ENCODE measurements around the gene HES4. TPM values are rescaled to one million over a fixed set of nuclear protein-coding genes. Genes with fewer than 3 reads are reported as not detected.

The HES4 gene
- total and polyA plus RNA-seq, 2 donors (not counting 3 experiments of a cell fraction or from before 2014, with no cell fraction given), result 30.5 to 37.6 TPM

- dilution Hi-C loops (cut with MboI; ENCODE audit: extremely low pct_ligation_motif_present, low sequenced_read_pairs), result no loop called here
- TF ChIP-seq GATA2 (IDR thresholded peaks at IDR 0.05; ENCODE audit: insufficient read depth, insufficient read length, low read depth, low read length) (peak; percentile 6), EZH2 (IDR thresholded peaks at IDR 0.05; ENCODE audit: borderline replicate concordance, low read depth, low read length, severe bottlenecking) (no peak)
- CTCF ChIA-PET, result interaction anchor here (1.2 to 5.7 kb wide), 4 partner anchors 9 to 287 kb away, joined by 4 to 41 read pairs (median 8); partner anchors contain the start of gene ISG15
These were observed 5.1 kb upstream of the HES4 start for GRCh38 chr1:1004780-1005697.

GRCh38 chr1:1004420-1004779 lies 4.5 kb upstream of the HES4 start:
- ChIA-PET POLR2A (no interaction called here), CTCF (interaction anchor here (1.2 to 5.7 kb wide), 3 partner anchors 10 to 60 kb away, joined by 4 to 41 read pairs (median 12); partner anchors contain the start of gene ISG15)
- H3K9ac ChIP-seq (replicated peaks; ENCODE audit: extremely low read depth, insufficient read depth, low read length), result no peak overlapping the region
- no peaks in the 10 kb centered on the region for H3K9me1 ChIP-seq (replicated peaks; ENCODE audit: control insufficient read depth, extremely low read depth, insufficient read depth, low read length)
- no peaks in the 10 kb centered on the region for H3K36me3 ChIP-seq (ENCODE audit: control insufficient read depth in 2 of 2, extremely low read depth in 1 of 2, insufficient read depth in 2 of 2, low read length in 2 of 2)
- dilution Hi-C loops (cut with MboI; ENCODE audit: extremely low pct_ligation_motif_present, low sequenced_read_pairs), result no loop called here
- peaks cover 0 to 2% of the 10 kb centered on the region in 2 experiments for H3K27me3 ChIP-seq (ENCODE audit: control insufficient read depth in 2 of 2, insufficient read depth in 2 of 2, low read length in 2 of 2)
- no peaks in the 10 kb centered on the region for H4K20me1 ChIP-seq (replicated peaks; ENCODE audit: control insufficient read depth, extremely low read depth, insufficient read depth, low read length)
- intact Hi-C loops (cut with micrococcal nuclease), result no loop called here
- TF ChIP-seq POLR2A (IDR thresholded peaks at IDR 0.05; ENCODE audit: low read depth, low read length), result no peak
- no peak for TF ChIP-seq MYC (IDR thresholded peaks at IDR 0.05; ENCODE audit: low read depth, low read length)
- no peak for TF ChIP-seq CTCF (IDR thresholded peaks at IDR 0.05; ENCODE audit: extremely low read depth in 1 of 2, insufficient read depth in 1 of 2, low read depth in 1 of 2, low read length in 2 of 2)
- TF ChIP-seq FOS (IDR thresholded peaks at IDR 0.05; ENCODE audit: borderline replicate concordance, insufficient read depth, low read length), result no peak
- no peak for TF ChIP-seq JUN (IDR thresholded peaks at IDR 0.05; ENCODE audit: borderline replicate concordance, insufficient read depth, insufficient read length, low read depth)
- no peak for TF ChIP-seq EZH2 (IDR thresholded peaks at IDR 0.05; ENCODE audit: borderline replicate concordance, low read depth, low read length, severe bottlenecking)
- no peak for TF ChIP-seq MAX (IDR thresholded peaks at IDR 0.05; ENCODE audit: insufficient read depth, insufficient read length)
- TF ChIP-seq GATA2 (IDR thresholded peaks at IDR 0.05; ENCODE audit: insufficient read depth, insufficient read length, low read depth, low read length), result no peak
- TF ChIP-seq POLR2AphosphoS5 (IDR thresholded peaks at IDR 0.05; ENCODE audit: insufficient read depth, low read depth, low read length), result no peak
- FAIRE-seq (no peak), DNase-seq (ENCODE audit: low read depth, low spot score) (no peak)
- no peaks in the 10 kb centered on the region for H3K9me3 ChIP-seq (replicated peaks; ENCODE audit: control insufficient read depth, insufficient read depth, low read length)
- no peak overlapping the region for H3K4me3 ChIP-seq (replicated peaks in 1 of 3; ENCODE audit: insufficient read depth in 1 of 3, low read depth in 1 of 3, low read length in 3 of 3)
- no peak overlapping the region for H3K27ac ChIP-seq (ENCODE audit: insufficient read depth, low read depth, low read length)
- peaks cover 16% of the 10 kb centered on the region for H3K4me1 ChIP-seq (ENCODE audit: control insufficient read depth, extremely low read depth, insufficient read depth, low read length)
- H2AFZ ChIP-seq (ENCODE audit: low read depth, low read length), result no peak overlapping the region
- no peak overlapping the region for H3K4me2 ChIP-seq (ENCODE audit: insufficient read depth, low read length)
- H3K79me2 ChIP-seq (ENCODE audit: control insufficient read depth, insufficient read depth, low read length), result no peaks in the 10 kb centered on the region
- no TSS peak for BruUV-seq (replicated peaks)

More at GRCh38 chr1:1004780-1005697, 5.1 kb upstream of the HES4 start:
- POLR2A ChIA-PET, result interaction anchor here (0.6 kb wide), 1 partner anchor 14 kb away, joined by 4 read pairs; no protein-coding TSS in a partner anchor
- FAIRE-seq (peak; percentile 82), DNase-seq (ENCODE audit: low read depth, low spot score) (peak; percentile 77)
- intact Hi-C loops (cut with micrococcal nuclease), result no loop called here
- Histone ChIP-seq H3K9ac (replicated peaks; ENCODE audit: extremely low read depth, insufficient read depth, low read length) (no peak overlapping the region), H3K27me3 (ENCODE audit: control insufficient read depth in 2 of 2, insufficient read depth in 2 of 2, low read length in 2 of 2) (no peaks in the 10 kb centered on the region), H3K9me1 (replicated peaks; ENCODE audit: control insufficient read depth, extremely low read depth, insufficient read depth, low read length) (no peaks in the 10 kb centered on the region), H3K4me3 (replicated peaks in 1 of 3; ENCODE audit: insufficient read depth in 1 of 3, low read depth in 1 of 3, low read length in 3 of 3) (no peak overlapping the region), H4K20me1 (replicated peaks; ENCODE audit: control insufficient read depth, extremely low read depth, insufficient read depth, low read length) (no peaks in the 10 kb centered on the region), H3K9me3 (replicated peaks; ENCODE audit: control insufficient read depth, insufficient read depth, low read length) (no peaks in the 10 kb centered on the region), H3K79me2 (ENCODE audit: control insufficient read depth, insufficient read depth, low read length) (no peaks in the 10 kb centered on the region), H3K27ac (ENCODE audit: insufficient read depth, low read depth, low read length) (no peak overlapping the region), H2AFZ (ENCODE audit: low read depth, low read length) (peak overlapping the region; percentile 64), H3K36me3 (ENCODE audit: control insufficient read depth in 2 of 2, extremely low read depth in 1 of 2, insufficient read depth in 2 of 2, low read length in 2 of 2) (no peaks in the 10 kb centered on the region), H3K4me1 (ENCODE audit: control insufficient read depth, extremely low read depth, insufficient read depth, low read length) (peaks cover 14% of the 10 kb centered on the region), H3K4me2 (ENCODE audit: insufficient read depth, low read length) (no peak overlapping the region)
- BruUV-seq (replicated peaks), result no TSS peak
